HepG2 (cell line): ENCODE measurements around the gene ALPK3. TPM values are rescaled to one million over a fixed set of nuclear protein-coding genes. Genes with fewer than 3 reads are reported as not detected.
A peak's percentile ranks its signal among the peaks of the same experiment; 100 is the strongest.

Experiments
- ARID2 ChIP-seq: sonication (generic); formaldehyde crosslinking; IDR thresholded peaks from 2 replicates; pipeline ENCODE4 v1.8.1; 2022; ENCODE audit warnings: mild to moderate bottlenecking, missing genetic modification reagents, borderline replicate concordance
- ATAD3A ChIP-seq: sonication (generic); formaldehyde crosslinking; IDR thresholded peaks from 2 replicates; pipeline ENCODE4 v1.4.0; 2020; ENCODE audit warnings: missing genetic modification reagents
- BORCS8-MEF2B ChIP-seq: sonication (generic); formaldehyde crosslinking; IDR thresholded peaks from 2 replicates; pipeline ENCODE4 v1.8.0; 2022; ENCODE audit warnings: mild to moderate bottlenecking, missing genetic modification reagents
- ESRRA ChIP-seq: sonication (generic); formaldehyde crosslinking; IDR thresholded peaks from 2 replicates; pipeline ENCODE4 v1.5.1; 2020; ENCODE audit warnings: mild to moderate bottlenecking, low read depth, missing genetic modification reagents
- FOSL2 ChIP-seq: sonication (generic); formaldehyde crosslinking; IDR thresholded peaks from 2 replicates; pipeline ENCODE4 v1.4.0; 2020; ENCODE audit warnings: missing genetic modification reagents
- GATAD2A ChIP-seq: IDR thresholded peaks from 2 replicates; pipeline ENCODE4 v1.6.1; 2016
- HNRNPL ChIP-seq: fragments of 200-400 bp; formaldehyde crosslinking; IDR thresholded peaks from 2 replicates; pipeline ENCODE4 v1.6.1; 2017; ENCODE audit warnings: mild to moderate bottlenecking, low read depth, low read length
- MATR3 ChIP-seq: sonication (generic); formaldehyde crosslinking; IDR thresholded peaks from 2 replicates; pipeline ENCODE4 v1.4.0; 2020; ENCODE audit warnings: missing genetic modification reagents
- MBNL3 ChIP-seq: fragments of 250-450 bp; sonication (Bioruptor Pico); conservative IDR thresholded peaks from 2 replicates; pipeline ENCODE4 v1.8.0; 2022; ENCODE audit warnings: mild to moderate bottlenecking, inconsistent platforms
- NFE2L2 ChIP-seq: fragments of 150-350 bp; IDR thresholded peaks from 2 replicates; pipeline ENCODE4 v1.6.1; 2014; ENCODE audit warnings: low read length
- NR2F1 ChIP-seq, 2 experiments: fragments of 450-650 bp in 1 of 2; formaldehyde crosslinking in 1 of 2; IDR thresholded peaks; 2 replicates each; pipeline versions ENCODE4 v1.5.0 to v1.6.1; 2016 to 2020; ENCODE audit warnings: mild to moderate bottlenecking in 1 of 2, missing compliant biosample characterization in 1 of 2, missing genetic modification reagents in 1 of 2, moderate library complexity in 1 of 2
- POLR2G ChIP-seq: fragments of 200-400 bp; formaldehyde crosslinking; IDR thresholded peaks from 2 replicates; pipeline ENCODE4 v1.6.1; 2018; ENCODE audit warnings: mild to moderate bottlenecking, low read depth, low read length, moderate library complexity
- RELA ChIP-seq: sonication (generic); formaldehyde crosslinking; IDR thresholded peaks from 2 replicates; pipeline ENCODE4 v1.4.0; 2020; ENCODE audit warnings: missing genetic modification reagents
- SYNCRIP ChIP-seq: fragments of 200-400 bp; formaldehyde crosslinking; IDR thresholded peaks from 2 replicates; pipeline ENCODE4 v1.6.1; 2018; ENCODE audit warnings: mild to moderate bottlenecking, low read depth, low read length; ENCODE audit not compliant: insufficient read depth
- TAF1 ChIP-seq: sonication (generic); formaldehyde crosslinking; IDR thresholded peaks from 2 replicates; pipeline ENCODE4 v1.4.0; 2020; ENCODE audit warnings: missing genetic modification reagents
- TBX3 ChIP-seq: fragments of 450-650 bp; IDR thresholded peaks from 2 replicates; pipeline ENCODE4 v1.6.1; 2017; ENCODE audit warnings: antibody characterized with exemption, mild to moderate bottlenecking, inconsistent platforms, borderline replicate concordance
- TSC22D2 ChIP-seq: sonication (generic); formaldehyde crosslinking; IDR thresholded peaks from 2 replicates; pipeline ENCODE4 v1.5.1; 2020; ENCODE audit warnings: missing genetic modification reagents, mild to moderate bottlenecking, borderline replicate concordance
- XBP1 ChIP-seq: sonication (generic); formaldehyde crosslinking; IDR thresholded peaks from 2 replicates; pipeline ENCODE4 v1.5.0; 2020; ENCODE audit warnings: missing genetic modification reagents
- ZFP36 ChIP-seq: fragments of 150-350 bp; IDR thresholded peaks from 2 replicates; pipeline ENCODE4 v1.6.1; 2018; ENCODE audit warnings: borderline replicate concordance, low read length, low read depth; ENCODE audit not compliant: partially characterized antibody
- ZNF143 ChIP-seq: sonication (generic); formaldehyde crosslinking; IDR thresholded peaks from 2 replicates; pipeline ENCODE4 v1.4.0; 2020; ENCODE audit warnings: missing genetic modification reagents
- ZNF160 ChIP-seq: sonication (generic); formaldehyde crosslinking; IDR thresholded peaks from 2 replicates; pipeline ENCODE4 v1.8.0; 2022; ENCODE audit warnings: mild to moderate bottlenecking, inconsistent platforms, missing genetic modification reagents
- ZNF20 ChIP-seq: sonication (generic); formaldehyde crosslinking; IDR thresholded peaks from 2 replicates; pipeline ENCODE4 v1.4.0; 2020; ENCODE audit warnings: mild to moderate bottlenecking, moderate library complexity, missing genetic modification reagents
- ZNF557 ChIP-seq: sonication (generic); formaldehyde crosslinking; IDR thresholded peaks from 2 replicates; pipeline ENCODE4 v1.4.0; 2020; ENCODE audit warnings: missing genetic modification reagents
- ZNF576 ChIP-seq: sonication (generic); formaldehyde crosslinking; IDR thresholded peaks from 2 replicates; pipeline ENCODE4 v1.4.0; 2020; ENCODE audit warnings: mild to moderate bottlenecking, missing genetic modification reagents
- polyA plus RNA-seq, 8 experiments: library from polyadenylated mRNA; depleted of rRNA in 3 of 8; stranded (reverse) in 7 of 8; unstranded in 1 of 8; fragments of >200 nt; fragmentation: Illumina TruSeq in 4 of 8; extraction: Trizol in 4 of 8; gene quantifications; 2 replicates each; pipeline versions ENCODE4 v1.2.1 to v1.2.3, GENCODE V29; 2011 to 2016; ENCODE audit warnings: low read depth in 4 of 8, missing spikeins in 1 of 8, mixed read lengths in 1 of 8; ENCODE audit not compliant: insufficient read depth in 1 of 8
- total RNA-seq, 5 experiments: library from RNA; depleted of rRNA; stranded (reverse); fragments of >200 nt; fragmentation: Illumina TruSeq; extraction: Trizol; gene quantifications; 2 replicates each; pipeline ENCODE4 v1.2.3, GENCODE V29; 2016; ENCODE audit warnings: low read depth in 1 of 5
- TF ChIP-seq, protein P1 (sequence below), 2 experiments: sonication (generic) in 1 of 2; formaldehyde crosslinking in 1 of 2; IDR thresholded peaks; 2 replicates each; pipeline versions ENCODE4 v1.6.1 to v1.9.0; 2014 to 2022; ENCODE audit warnings: antibody characterized with exemption in 1 of 2, borderline replicate concordance in 1 of 2, inconsistent platforms in 1 of 2, low read depth in 1 of 2, missing genetic modification reagents in 1 of 2

ALPK3 gene
- total and polyA plus RNA-seq, 2 of the 13 experiments (the other 11 are each of a cell fraction or from before 2014, with no cell fraction given): 0.04 to 0.42 TPM

DNA sequence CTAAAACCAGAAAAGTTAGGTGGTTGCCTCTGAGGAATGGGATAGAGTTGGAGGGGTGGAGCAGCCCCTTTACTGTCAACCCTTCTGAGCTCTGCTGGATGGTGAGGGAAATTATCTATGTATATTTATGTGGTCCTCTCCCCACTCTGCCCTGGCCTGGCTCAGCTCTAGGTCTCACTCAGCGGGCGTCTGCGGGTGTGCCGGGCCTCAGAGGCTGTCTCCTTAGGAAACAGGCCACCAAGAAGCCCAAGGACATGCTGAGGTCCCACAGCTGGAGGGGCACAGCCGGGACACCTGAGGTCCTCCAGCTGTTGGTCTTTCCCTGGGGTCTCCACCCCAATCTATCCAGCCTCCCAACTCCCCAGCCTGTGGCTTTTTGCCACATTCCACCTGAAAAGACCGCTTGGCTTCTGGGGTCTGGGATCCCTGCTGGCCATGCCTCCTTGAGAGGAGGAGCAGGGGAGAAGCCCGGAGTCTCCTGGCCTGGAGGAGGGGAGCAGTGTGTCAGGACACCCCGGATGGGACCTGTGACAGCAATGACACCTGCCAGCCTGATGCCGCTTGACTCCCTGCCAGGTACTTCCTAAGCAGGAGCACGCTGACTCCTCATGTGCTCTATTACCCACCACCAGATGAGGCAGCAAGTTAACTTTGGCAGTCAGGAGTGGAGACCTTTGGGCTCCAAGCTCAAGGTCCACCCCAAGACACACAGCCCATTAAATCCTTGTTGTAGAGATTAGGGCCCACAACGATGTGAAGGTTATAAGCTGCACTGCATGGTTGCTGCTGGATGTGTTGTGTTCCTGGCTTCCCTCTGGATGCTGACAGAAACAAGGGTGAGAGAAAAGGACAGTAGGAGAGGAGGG lies 67.0 kb downstream of the ALPK3 start, which contains the start of gene SLC28A1 (continued):
- TF ChIP-seq, protein P1, sequence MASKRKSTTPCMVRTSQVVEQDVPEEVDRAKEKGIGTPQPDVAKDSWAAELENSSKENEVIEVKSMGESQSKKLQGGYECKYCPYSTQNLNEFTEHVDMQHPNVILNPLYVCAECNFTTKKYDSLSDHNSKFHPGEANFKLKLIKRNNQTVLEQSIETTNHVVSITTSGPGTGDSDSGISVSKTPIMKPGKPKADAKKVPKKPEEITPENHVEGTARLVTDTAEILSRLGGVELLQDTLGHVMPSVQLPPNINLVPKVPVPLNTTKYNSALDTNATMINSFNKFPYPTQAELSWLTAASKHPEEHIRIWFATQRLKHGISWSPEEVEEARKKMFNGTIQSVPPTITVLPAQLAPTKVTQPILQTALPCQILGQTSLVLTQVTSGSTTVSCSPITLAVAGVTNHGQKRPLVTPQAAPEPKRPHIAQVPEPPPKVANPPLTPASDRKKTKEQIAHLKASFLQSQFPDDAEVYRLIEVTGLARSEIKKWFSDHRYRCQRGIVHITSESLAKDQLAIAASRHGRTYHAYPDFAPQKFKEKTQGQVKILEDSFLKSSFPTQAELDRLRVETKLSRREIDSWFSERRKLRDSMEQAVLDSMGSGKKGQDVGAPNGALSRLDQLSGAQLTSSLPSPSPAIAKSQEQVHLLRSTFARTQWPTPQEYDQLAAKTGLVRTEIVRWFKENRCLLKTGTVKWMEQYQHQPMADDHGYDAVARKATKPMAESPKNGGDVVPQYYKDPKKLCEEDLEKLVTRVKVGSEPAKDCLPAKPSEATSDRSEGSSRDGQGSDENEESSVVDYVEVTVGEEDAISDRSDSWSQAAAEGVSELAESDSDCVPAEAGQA (IDR thresholded peaks at IDR 0.05; ENCODE audit: low read depth): 0 out of 2 replicates have a peak, but pooled peaks have one; percentile 27
- TF ChIP-seq, protein P1 (CRISPR knock-in tag; IDR thresholded peaks at IDR 0.05; ENCODE audit: borderline replicate concordance): no peak
- TF ChIP-seq ZNF557 (CRISPR knock-in tag) (no peak), ATAD3A (no peak), GATAD2A (CRISPR knock-in tag) (peak; percentile 64), NR2F1 (CRISPR knock-in tag; IDR thresholded peaks at IDR 0.05) (peak in 1 of 2 experiments; percentile 44; a peak in 1 of 4 replicates), FOSL2 (CRISPR knock-in tag) (0 out of 2 replicates have a peak, but pooled peaks have one; percentile 30), BORCS8-MEF2B (CRISPR knock-in tag) (0 out of 2 replicates have a peak, but pooled peaks have one; percentile 14), TAF1 (no peak), ZNF20 (CRISPR knock-in tag) (no peak), ZNF576 (CRISPR knock-in tag) (no peak), SYNCRIP (no peak), ARID2 (no peak), MATR3 (CRISPR knock-in tag) (no peak), TSC22D2 (CRISPR knock-in tag) (no peak), POLR2G (no peak), TBX3 (no peak), NFE2L2 (no peak), ZNF160 (CRISPR knock-in tag) (no peak), RELA (no peak), ZNF143 (CRISPR knock-in tag) (no peak), XBP1 (no peak), HNRNPL (no peak), ZFP36 (no peak), MBNL3 (CRISPR knock-in tag) (no peak), ESRRA (CRISPR knock-in tag) (peak; percentile 82; the same call in 1 of the 2 replicates)
